HEK293T (cell line): ENCODE data around the gene OTX1.

Experiments
- ARNT ChIP-seq: fragments of 450-650 bp; IDR thresholded peaks from 2 replicates; pipeline ENCODE4 v1.6.1; 2017; ENCODE audit warnings: mild to moderate bottlenecking
- BHLHE40 ChIP-seq: fragments of 450-650 bp; IDR thresholded peaks from 2 replicates; pipeline ENCODE4 v1.6.1; 2016; ENCODE audit warnings: mild to moderate bottlenecking, moderate library complexity, borderline replicate concordance
- CTBP1 ChIP-seq: fragments of 450-650 bp; IDR thresholded peaks from 2 replicates; pipeline ENCODE4 v1.6.1; 2016; ENCODE audit warnings: borderline replicate concordance
- ELF4 ChIP-seq: fragments of 450-650 bp; IDR thresholded peaks from 2 replicates; pipeline ENCODE4 v1.6.1; 2017; ENCODE audit warnings: antibody characterized with exemption
- FOXA1 ChIP-seq: fragments of 450-650 bp; IDR thresholded peaks from 2 replicates; pipeline ENCODE4 v1.6.1; 2016; ENCODE audit warnings: mild to moderate bottlenecking
- FOXK2 ChIP-seq: fragments of 450-650 bp; IDR thresholded peaks from 2 replicates; pipeline ENCODE4 v1.6.1; 2016; ENCODE audit warnings: mild to moderate bottlenecking
- FOXM1 ChIP-seq: fragments of 450-650 bp; IDR thresholded peaks from 2 replicates; pipeline ENCODE4 v1.6.1; 2017; ENCODE audit warnings: mild to moderate bottlenecking, borderline replicate concordance
- L3MBTL2 ChIP-seq: fragments of 450-650 bp; conservative IDR thresholded peaks from 2 replicates; pipeline ENCODE4 v1.6.1; 2016; ENCODE audit warnings: mild to moderate bottlenecking
- NFRKB ChIP-seq: fragments of 450-650 bp; IDR thresholded peaks from 2 replicates; pipeline ENCODE4 v1.6.1; 2016; ENCODE audit warnings: mild to moderate bottlenecking, moderate library complexity
- PKNOX1 ChIP-seq: fragments of 450-650 bp; IDR thresholded peaks from 2 replicates; pipeline ENCODE4 v1.6.1; 2016
- SP1 ChIP-seq: fragments of 450-650 bp; IDR thresholded peaks from 2 replicates; pipeline ENCODE4 v1.6.1; 2017
- SUZ12 ChIP-seq: fragments of 450-650 bp; IDR thresholded peaks from 2 replicates; pipeline ENCODE4 v1.6.1; 2016; ENCODE audit warnings: mild to moderate bottlenecking
- TARDBP ChIP-seq: fragments of 450-650 bp; IDR thresholded peaks from 2 replicates; pipeline ENCODE4 v1.6.1; 2016

GRCh38 chr2:63003351-63003750 is 47.3 kb upstream of the OTX1 start:
- TF ChIP-seq ARNT = no peak
- no peak for TF ChIP-seq SP1
- TF ChIP-seq ELF4 = no peak
- TF ChIP-seq SUZ12 = no peak
- TF ChIP-seq NFRKB = no peak
- no peak for TF ChIP-seq TARDBP
- no peak for TF ChIP-seq PKNOX1
- no peak for TF ChIP-seq FOXM1
- TF ChIP-seq CTBP1 = no peak
- TF ChIP-seq FOXA1 = no peak
- TF ChIP-seq BHLHE40 = no peak
- TF ChIP-seq FOXK2 = no peak
- TF ChIP-seq L3MBTL2 = no peak
